Brain microvascular endothelial cell (primary cell): ENCODE data around the gene NSUN6.

Experiments used
- DNase-seq: peaks from one replicate; pipeline ENCODE4 v3.0.0-alpha.2; 2020
- H3K27ac ChIP-seq: fragments of 250-450 bp; sonication (Bioruptor Pico); 2 replicates; pipeline ENCODE4 v1.5.1; 2020; ENCODE audit warnings: mild to moderate bottlenecking, moderate library complexity
- H3K27me3 ChIP-seq: fragments of 250-450 bp; sonication (Bioruptor Pico); replicated peaks from 2 replicates; pipeline ENCODE4 v1.5.1; 2020; ENCODE audit warnings: mild to moderate bottlenecking
- H3K36me3 ChIP-seq: fragments of 250-450 bp; sonication (Bioruptor Pico); replicated peaks from 2 replicates; pipeline ENCODE4 v1.5.1; 2020; ENCODE audit warnings: mild to moderate bottlenecking
- H3K4me3 ChIP-seq: 2 replicates; pipeline ENCODE4 v1.5.1; 2011; ENCODE audit warnings: low read depth, mild to moderate bottlenecking, control low read depth, low read length, moderate library complexity
- CTCF ChIP-seq: IDR thresholded peaks from 2 replicates; pipeline ENCODE4 v1.5.1; 2011; ENCODE audit warnings: low read depth, mild to moderate bottlenecking, moderate library complexity, low read length, control low read depth, inconsistent platforms; ENCODE audit errors: missing control alignments
- in situ Hi-C: cut with HindIII; loops from 2 replicates; pipeline ENCODE4 v1.10.0; 2017; ENCODE audit warnings: low sequenced_read_pairs, low pct_ligation_motif_present

The NSUN6 gene

DNA sequence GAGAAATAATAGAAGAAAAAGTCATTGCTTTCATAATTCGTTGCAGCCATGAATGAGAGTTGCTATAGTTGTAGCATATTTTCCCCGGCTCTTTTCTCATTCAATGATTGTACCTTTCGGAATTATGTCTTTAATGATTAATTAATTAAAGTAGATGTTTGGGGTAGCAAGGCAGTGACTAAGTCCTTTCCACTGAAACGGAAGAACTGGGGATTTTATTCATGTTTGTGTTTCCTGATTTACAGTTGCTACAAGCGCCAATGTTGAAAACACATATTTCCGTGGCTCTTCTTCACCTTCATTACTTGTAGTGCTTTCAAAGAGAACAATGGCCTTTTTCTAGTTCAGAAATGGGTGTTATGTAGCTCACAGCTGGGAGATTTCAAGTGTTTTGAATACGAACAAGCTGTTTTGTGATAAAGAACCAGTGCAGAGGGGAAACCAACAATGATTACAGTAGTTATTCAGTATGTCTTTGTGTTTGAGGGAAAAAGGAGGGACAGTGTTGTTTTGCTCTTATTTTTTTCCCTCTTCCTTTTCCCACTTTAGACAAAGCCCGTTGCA is 153.5 kb downstream of the NSUN6 start:
- Histone ChIP-seq H3K36me3 (no peaks in the 10 kb centered on the region), H3K27ac (no peak overlapping the region), H3K4me3 (no peak overlapping the region), H3K27me3 (no peaks in the 10 kb centered on the region)
- DNase-seq = no peak
- no peak for TF ChIP-seq CTCF
- in situ Hi-C loops = no loop called here
